HepG2 (cell line): Measurements from ENCODE around the gene CS. TPM values are rescaled to one million over a fixed set of nuclear protein-coding genes. Genes with fewer than 3 reads are reported as not detected.

Experiments
- ARID2 ChIP-seq: sonication (generic); formaldehyde crosslinking; IDR thresholded peaks from 2 replicates; pipeline ENCODE4 v1.8.1; 2022; ENCODE audit warnings: mild to moderate bottlenecking, missing genetic modification reagents, borderline replicate concordance
- ASH2L ChIP-seq: fragments of 300-600, 200-600 bp; sonication (generic); IDR thresholded peaks from 2 replicates; pipeline ENCODE4 v1.7.0; 2017; ENCODE audit warnings: low read depth, mild to moderate bottlenecking, moderate library complexity, mixed read lengths, low read length; ENCODE audit not compliant: insufficient read length
- NR2F6 ChIP-seq, 2 experiments: IDR thresholded peaks; 2 replicates each; pipeline ENCODE4 v1.6.1; 2016; ENCODE audit warnings: antibody characterized with exemption in 1 of 2, mild to moderate bottlenecking in 1 of 2
- SATB2 ChIP-seq: sonication (generic); formaldehyde crosslinking; IDR thresholded peaks from 2 replicates; pipeline ENCODE4 v1.5.0; 2020; ENCODE audit warnings: missing genetic modification reagents
- SOX6 ChIP-seq, 2 experiments: fragments of 450-650 bp in 1 of 2; sonication (generic) in 1 of 2; formaldehyde crosslinking in 1 of 2; IDR thresholded peaks; 2 replicates each; pipeline versions ENCODE4 v1.4.0 to v1.6.1; 2017 to 2020; ENCODE audit warnings: antibody characterized with exemption in 1 of 2, mild to moderate bottlenecking in 1 of 2, missing genetic modification reagents in 1 of 2
- YEATS4 ChIP-seq: sonication (generic); formaldehyde crosslinking; IDR thresholded peaks from 2 replicates; pipeline ENCODE4 v1.4.0; 2020; ENCODE audit warnings: missing genetic modification reagents, borderline replicate concordance
- ZNF407 ChIP-seq: sonication (generic); formaldehyde crosslinking; IDR thresholded peaks from one replicate; pipeline ENCODE4 v1.5.1; 2020; ENCODE audit warnings: mild to moderate bottlenecking, missing genetic modification reagents; ENCODE audit errors: not compliant biosample characterization
- polyA plus RNA-seq, 8 experiments: library from polyadenylated mRNA; depleted of rRNA in 3 of 8; stranded (reverse) in 7 of 8; unstranded in 1 of 8; fragments of >200 nt; fragmentation: Illumina TruSeq in 4 of 8; extraction: Trizol in 4 of 8; gene quantifications; 2 replicates each; pipeline versions ENCODE4 v1.2.1 to v1.2.3, GENCODE V29; 2011 to 2016; ENCODE audit warnings: low read depth in 4 of 8, missing spikeins in 1 of 8, mixed read lengths in 1 of 8; ENCODE audit not compliant: insufficient read depth in 1 of 8
- total RNA-seq, 5 experiments: library from RNA; depleted of rRNA; stranded (reverse); fragments of >200 nt; fragmentation: Illumina TruSeq; extraction: Trizol; gene quantifications; 2 replicates each; pipeline ENCODE4 v1.2.3, GENCODE V29; 2016; ENCODE audit warnings: low read depth in 1 of 5
- TF ChIP-seq, protein P1 (sequence below): sonication (generic); formaldehyde crosslinking; IDR thresholded peaks from 2 replicates; pipeline ENCODE4 v1.4.0; 2020; ENCODE audit warnings: mild to moderate bottlenecking, missing genetic modification reagents
- TF ChIP-seq, protein P2 (sequence below): IDR thresholded peaks from 2 replicates; pipeline ENCODE4 v1.6.1; 2016; ENCODE audit warnings: mild to moderate bottlenecking

The CS gene
- total and polyA plus RNA-seq, 2 of the 13 experiments (the other 11 are each of a cell fraction or from before 2014, with no cell fraction given): 173 to 175 TPM

DNA sequence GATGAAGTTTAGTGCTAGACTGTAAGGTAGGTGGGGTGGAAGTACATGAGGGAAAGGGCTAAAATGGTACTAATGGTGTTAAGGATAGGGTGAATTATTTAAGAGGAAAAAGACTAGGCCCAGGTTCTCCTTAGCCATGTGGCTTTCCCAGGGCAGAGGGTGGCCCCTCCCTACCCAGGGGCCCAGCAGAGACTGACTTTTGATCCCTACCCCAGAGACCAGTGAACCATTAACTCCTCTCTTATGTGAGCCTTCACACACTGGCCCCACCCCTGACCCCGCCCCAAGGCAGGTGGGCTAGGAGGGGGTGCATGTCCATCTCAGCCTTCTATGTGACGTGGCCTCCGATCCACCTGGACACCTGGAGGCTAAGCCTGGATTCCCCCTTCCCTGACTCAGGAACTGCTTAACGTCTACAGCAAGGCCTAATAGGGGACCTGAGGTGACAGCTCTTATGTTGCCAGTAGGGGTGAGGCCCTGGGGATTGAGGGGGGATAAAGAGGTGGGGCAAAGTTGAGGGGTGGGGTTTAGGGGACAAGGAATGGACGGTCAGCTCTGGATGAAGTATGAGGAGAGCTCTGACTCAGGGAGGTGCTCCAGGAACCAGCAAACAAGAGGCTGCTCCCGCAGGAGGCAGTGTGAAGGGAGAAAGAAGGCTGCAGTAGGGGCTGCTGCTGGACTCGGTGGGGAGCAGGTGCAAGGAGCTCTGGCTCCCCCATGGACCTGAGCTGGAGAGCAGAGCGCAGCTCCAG, 69.5 kb downstream of the CS start (continued):
- TF ChIP-seq ZNF407: peak; percentile 43
- TF ChIP-seq, protein P1, sequence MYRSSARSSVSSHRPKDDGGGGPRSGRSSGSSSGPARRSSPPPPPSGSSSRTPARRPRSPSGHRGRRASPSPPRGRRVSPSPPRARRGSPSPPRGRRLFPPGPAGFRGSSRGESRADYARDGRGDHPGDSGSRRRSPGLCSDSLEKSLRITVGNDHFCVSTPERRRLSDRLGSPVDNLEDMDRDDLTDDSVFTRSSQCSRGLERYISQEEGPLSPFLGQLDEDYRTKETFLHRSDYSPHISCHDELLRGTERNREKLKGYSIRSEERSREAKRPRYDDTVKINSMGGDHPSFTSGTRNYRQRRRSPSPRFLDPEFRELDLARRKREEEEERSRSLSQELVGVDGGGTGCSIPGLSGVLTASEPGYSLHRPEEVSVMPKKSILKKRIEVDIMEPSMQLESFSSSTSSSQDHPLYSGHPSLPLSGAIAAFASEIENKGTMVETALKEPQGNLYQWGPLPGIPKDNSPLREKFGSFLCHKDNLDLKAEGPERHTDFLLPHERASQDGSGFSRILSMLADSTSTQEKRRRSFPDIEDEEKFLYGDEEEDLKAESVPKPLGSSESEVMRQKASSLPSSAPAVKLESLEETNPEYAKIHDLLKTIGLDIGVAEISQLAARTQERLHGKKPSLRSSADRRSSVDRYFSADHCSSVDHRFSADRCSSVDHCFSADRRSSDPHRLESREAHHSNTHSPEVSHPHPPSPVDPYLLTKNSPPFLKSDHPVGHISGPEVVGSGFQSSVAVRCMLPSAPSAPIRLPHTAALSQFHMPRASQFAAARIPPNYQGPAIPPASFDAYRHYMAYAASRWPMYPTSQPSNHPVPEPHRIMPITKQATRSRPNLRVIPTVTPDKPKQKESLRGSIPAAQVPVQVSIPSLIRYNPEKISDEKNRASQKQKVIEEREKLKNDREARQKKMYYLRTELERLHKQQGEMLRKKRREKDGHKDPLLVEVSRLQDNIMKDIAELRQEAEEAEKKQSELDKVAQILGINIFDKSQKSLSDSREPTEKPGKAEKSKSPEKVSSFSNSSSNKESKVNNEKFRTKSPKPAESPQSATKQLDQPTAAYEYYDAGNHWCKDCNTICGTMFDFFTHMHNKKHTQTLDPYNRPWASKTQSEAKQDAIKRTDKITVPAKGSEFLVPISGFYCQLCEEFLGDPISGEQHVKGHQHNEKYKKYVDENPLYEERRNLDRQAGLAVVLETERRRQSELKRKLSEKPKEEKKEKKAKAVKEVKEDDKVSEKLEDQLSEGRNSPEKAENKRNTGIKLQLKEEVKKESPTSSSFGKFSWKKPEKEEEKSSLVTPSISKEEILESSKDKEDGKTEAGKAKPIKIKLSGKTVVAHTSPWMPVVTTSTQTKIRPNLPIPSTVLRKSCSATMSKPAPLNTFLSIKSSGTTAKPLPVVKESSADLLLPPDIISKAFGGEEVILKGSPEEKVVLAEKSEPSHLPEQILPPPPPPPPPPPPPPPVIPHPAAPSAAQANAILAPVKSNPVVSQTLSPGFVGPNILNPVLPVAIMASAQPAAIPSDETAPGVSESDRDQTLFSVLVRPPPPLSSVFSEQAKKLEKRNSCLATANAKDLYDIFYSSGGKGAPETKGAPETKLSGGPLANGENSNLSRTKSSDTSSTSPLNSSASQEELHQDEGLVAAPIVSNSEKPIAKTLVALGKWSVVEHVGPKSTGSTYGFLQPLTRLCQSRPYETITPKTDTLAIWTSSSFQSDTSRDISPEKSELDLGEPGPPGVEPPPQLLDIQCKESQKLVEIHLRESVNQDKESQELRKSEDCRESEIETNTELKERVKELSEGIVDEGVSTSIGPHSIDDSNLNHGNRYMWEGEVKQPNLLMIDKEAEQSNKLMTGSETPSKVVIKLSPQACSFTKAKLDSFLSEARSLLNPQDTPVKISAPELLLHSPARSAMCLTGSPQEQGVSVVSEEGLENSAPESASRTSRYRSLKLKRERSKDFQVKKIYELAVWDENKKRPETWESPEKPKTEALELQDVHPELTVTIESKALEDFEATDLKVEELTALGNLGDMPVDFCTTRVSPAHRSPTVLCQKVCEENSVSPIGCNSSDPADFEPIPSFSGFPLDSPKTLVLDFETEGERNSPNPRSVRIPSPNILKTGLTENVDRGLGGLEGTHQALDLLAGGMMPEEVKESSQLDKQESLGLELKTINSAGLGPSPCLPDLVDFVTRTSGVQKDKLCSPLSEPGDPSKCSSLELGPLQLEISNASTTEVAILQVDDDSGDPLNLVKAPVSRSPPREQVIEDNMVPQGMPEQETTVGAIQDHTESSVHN (CRISPR knock-in tag): peak; percentile 53; the same call in 1 of the 2 replicates
- peak; percentile 88 for TF ChIP-seq ASH2L
- TF ChIP-seq YEATS4 (CRISPR knock-in tag): peak; percentile 69
- peak; percentile 40 for TF ChIP-seq NR2F6 (IDR thresholded peaks at IDR 0.05)
- TF ChIP-seq NR2F6 (CRISPR knock-in tag; IDR thresholded peaks at IDR 0.05): no peak; the same call in 1 of the 2 replicates
- peak; percentile 27; the same call in 1 of the 2 replicates for TF ChIP-seq ARID2 (CRISPR knock-in tag)
- TF ChIP-seq, protein P2, sequence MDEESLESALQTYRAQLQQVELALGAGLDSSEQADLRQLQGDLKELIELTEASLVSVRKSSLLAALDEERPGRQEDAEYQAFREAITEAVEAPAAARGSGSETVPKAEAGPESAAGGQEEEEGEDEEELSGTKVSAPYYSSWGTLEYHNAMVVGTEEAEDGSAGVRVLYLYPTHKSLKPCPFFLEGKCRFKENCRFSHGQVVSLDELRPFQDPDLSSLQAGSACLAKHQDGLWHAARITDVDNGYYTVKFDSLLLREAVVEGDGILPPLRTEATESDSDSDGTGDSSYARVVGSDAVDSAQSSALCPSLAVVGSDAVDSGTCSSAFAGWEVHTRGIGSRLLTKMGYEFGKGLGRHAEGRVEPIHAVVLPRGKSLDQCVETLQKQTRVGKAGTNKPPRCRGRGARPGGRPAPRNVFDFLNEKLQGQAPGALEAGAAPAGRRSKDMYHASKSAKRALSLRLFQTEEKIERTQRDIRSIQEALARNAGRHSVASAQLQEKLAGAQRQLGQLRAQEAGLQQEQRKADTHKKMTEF (CRISPR knock-in tag): peak; percentile 61
- no peak for TF ChIP-seq SOX6 (IDR thresholded peaks at IDR 0.05)
- 0 out of 2 replicates have a peak, but pooled peaks have one; percentile 10 for TF ChIP-seq SOX6 (CRISPR knock-in tag; IDR thresholded peaks at IDR 0.05)
- TF ChIP-seq SATB2 (CRISPR knock-in tag): no peak
- TF ChIP-seq, all 625 proteins: peak for 168
